ENCODE data around the gene ZNF536. TPM values are rescaled to one million over a fixed set of nuclear protein-coding genes. Genes with fewer than 3 reads are reported as not detected.

The ZNF536 gene
- polyA plus RNA-seq, 1 donor (not counting 4 experiments of a cell fraction or from before 2014, with no cell fraction given) = not detected

GRCh38 chr19:30387311-30388115, 15.3 kb downstream of the ZNF536 start:
- no peak overlapping the region for H2AFZ ChIP-seq (ENCODE audit: control insufficient read depth, low read length)
- DNase-seq (ENCODE audit: low read depth, low spot score) (no peak), FAIRE-seq (no peak)
- H3K4me1 ChIP-seq (ENCODE audit: control insufficient read depth, extremely low read depth, insufficient read depth, low read length) = no peaks in the 10 kb centered on the region
- no peaks in the 10 kb centered on the region for H3K79me2 ChIP-seq (ENCODE audit: control insufficient read depth, insufficient read depth, low read length)
- no peaks in the 10 kb centered on the region for H3K27me3 ChIP-seq (ENCODE audit: control insufficient read depth, extremely low read depth, insufficient read depth, low read length)
- H3K4me3 ChIP-seq (ENCODE audit: control insufficient read depth in 2 of 3, extremely low read depth in 1 of 3, insufficient read depth in 2 of 3, low read depth in 1 of 3, low read length in 3 of 3) = no peak overlapping the region
- dilution Hi-C loops (cut with MboI; ENCODE audit: extremely low pct_ligation_motif_present, low sequenced_read_pairs) = no loop called here
- H3K9me1 ChIP-seq (ENCODE audit: control insufficient read depth, extremely low read depth, insufficient read depth, low read length) = no peaks in the 10 kb centered on the region
- no peaks in the 10 kb centered on the region for H4K20me1 ChIP-seq (ENCODE audit: control insufficient read depth, extremely low read depth, insufficient read depth, low read length)
- no peak overlapping the region for H3K9ac ChIP-seq (ENCODE audit: control insufficient read depth, extremely low read depth, insufficient read depth, low read length)
- no peaks in the 10 kb centered on the region for H3K36me3 ChIP-seq (ENCODE audit: control insufficient read depth in 2 of 2, extremely low read depth in 1 of 2, insufficient read depth in 2 of 2, low read length in 2 of 2)
- no peak overlapping the region for H3K4me2 ChIP-seq (ENCODE audit: control insufficient read depth, extremely low read depth, insufficient read depth, low read depth, low read length)
- H3K27ac ChIP-seq (ENCODE audit: control insufficient read depth, insufficient read depth, low read length) = no peak overlapping the region
- no peak for TF ChIP-seq CTCF (optimal IDR thresholded peaks at IDR 0.05 in 1 of 3, IDR thresholded peaks at IDR 0.05 in 1 of 3, conservative IDR thresholded peaks at IDR 0.05 in 1 of 3; ENCODE audit: extremely low read depth in 1 of 3, insufficient read depth in 2 of 3, low read length in 3 of 3)
- no peak for TF ChIP-seq EZH2 (IDR thresholded peaks at IDR 0.05; ENCODE audit: low read length)
- H3K9me3 ChIP-seq (ENCODE audit: control insufficient read depth, low read depth, low read length) = peaks cover 4% of the 10 kb centered on the region

GRCh38 chr19:30388327-30388726, 16.1 kb downstream of the ZNF536 start:
- H3K4me3 ChIP-seq (ENCODE audit: control insufficient read depth in 2 of 3, extremely low read depth in 1 of 3, insufficient read depth in 2 of 3, low read depth in 1 of 3, low read length in 3 of 3) = no peak overlapping the region
- H3K36me3 ChIP-seq (ENCODE audit: control insufficient read depth in 2 of 2, extremely low read depth in 1 of 2, insufficient read depth in 2 of 2, low read length in 2 of 2) = no peaks in the 10 kb centered on the region
- DNase-seq (ENCODE audit: low read depth, low spot score) (no peak), FAIRE-seq (no peak)
- no peaks in the 10 kb centered on the region for H4K20me1 ChIP-seq (ENCODE audit: control insufficient read depth, extremely low read depth, insufficient read depth, low read length)
- H2AFZ ChIP-seq (ENCODE audit: control insufficient read depth, low read length) = no peak overlapping the region
- no peaks in the 10 kb centered on the region for H3K79me2 ChIP-seq (ENCODE audit: control insufficient read depth, insufficient read depth, low read length)
- no peaks in the 10 kb centered on the region for H3K27me3 ChIP-seq (ENCODE audit: control insufficient read depth, extremely low read depth, insufficient read depth, low read length)
- no peak overlapping the region for H3K9ac ChIP-seq (ENCODE audit: control insufficient read depth, extremely low read depth, insufficient read depth, low read length)
- no peaks in the 10 kb centered on the region for H3K9me1 ChIP-seq (ENCODE audit: control insufficient read depth, extremely low read depth, insufficient read depth, low read length)
- TF ChIP-seq EZH2 (IDR thresholded peaks at IDR 0.05; ENCODE audit: low read length) = no peak
- no peak for TF ChIP-seq CTCF (optimal IDR thresholded peaks at IDR 0.05 in 1 of 3, IDR thresholded peaks at IDR 0.05 in 1 of 3, conservative IDR thresholded peaks at IDR 0.05 in 1 of 3; ENCODE audit: extremely low read depth in 1 of 3, insufficient read depth in 2 of 3, low read length in 3 of 3)
- dilution Hi-C loops (cut with MboI; ENCODE audit: extremely low pct_ligation_motif_present, low sequenced_read_pairs) = no loop called here
- H3K4me2 ChIP-seq (ENCODE audit: control insufficient read depth, extremely low read depth, insufficient read depth, low read depth, low read length) = no peak overlapping the region
- H3K4me1 ChIP-seq (ENCODE audit: control insufficient read depth, extremely low read depth, insufficient read depth, low read length) = no peaks in the 10 kb centered on the region
- peaks cover 4% of the 10 kb centered on the region for H3K9me3 ChIP-seq (ENCODE audit: control insufficient read depth, low read depth, low read length)
- no peak overlapping the region for H3K27ac ChIP-seq (ENCODE audit: control insufficient read depth, insufficient read depth, low read length)

Data from keratinocyte (primary cell).